ENCODE data around the gene PELO. TPM values are rescaled to one million over a fixed set of nuclear protein-coding genes. Genes with fewer than 3 reads are reported as not detected.

PELO gene
- total RNA-seq, 1 experiment from 2014 or later = 18.7 TPM

- no peak for TF ChIP-seq ARID4B (CRISPR knock-in tag; IDR thresholded peaks at IDR 0.05; ENCODE audit: borderline replicate concordance)
Observed at GRCh38 chr5:52831786-52832511, 44.2 kb downstream of the PELO start (continued).

DNA sequence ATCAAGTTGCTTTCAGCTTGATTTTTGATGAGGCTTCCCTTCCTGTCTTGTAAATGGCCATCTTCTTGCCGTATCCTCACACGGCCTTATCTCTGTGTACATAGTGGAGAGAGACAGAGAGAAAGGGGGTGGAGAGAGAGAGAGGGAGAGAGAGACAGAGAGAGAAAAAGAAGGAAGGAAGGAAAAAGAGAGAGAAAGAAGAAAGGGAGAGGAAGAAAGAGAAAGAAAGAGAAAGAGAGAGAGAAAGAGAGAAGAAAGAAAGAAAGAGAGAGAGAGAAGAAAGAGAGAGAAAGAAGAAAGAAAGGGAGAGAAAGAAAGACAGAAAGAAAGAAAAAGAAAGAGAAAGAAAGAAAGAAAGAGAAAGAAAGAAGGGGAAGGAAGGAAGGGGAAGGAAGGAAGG is 46.6 kb downstream of the PELO start:
- H3K9me3 Mint-ChIP-seq = no peaks in the 10 kb centered on the region
- ChIA-PET POLR2A (no interaction called here), CTCF (no interaction called here)
- no peak overlapping the region for H3K27ac Mint-ChIP-seq
- no peak overlapping the region for H3K4me3 Mint-ChIP-seq
- H3K27me3 Mint-ChIP-seq (ENCODE audit: low read depth) = no peaks in the 10 kb centered on the region
- TF ChIP-seq GRHL2 (CRISPR knock-in tag; IDR thresholded peaks at IDR 0.05; ENCODE audit: insufficient replicate concordance, severe bottlenecking) = no peak
- no peak for TF ChIP-seq ATF1 (CRISPR knock-in tag; IDR thresholded peaks at IDR 0.05)
- TF ChIP-seq, protein P1, sequence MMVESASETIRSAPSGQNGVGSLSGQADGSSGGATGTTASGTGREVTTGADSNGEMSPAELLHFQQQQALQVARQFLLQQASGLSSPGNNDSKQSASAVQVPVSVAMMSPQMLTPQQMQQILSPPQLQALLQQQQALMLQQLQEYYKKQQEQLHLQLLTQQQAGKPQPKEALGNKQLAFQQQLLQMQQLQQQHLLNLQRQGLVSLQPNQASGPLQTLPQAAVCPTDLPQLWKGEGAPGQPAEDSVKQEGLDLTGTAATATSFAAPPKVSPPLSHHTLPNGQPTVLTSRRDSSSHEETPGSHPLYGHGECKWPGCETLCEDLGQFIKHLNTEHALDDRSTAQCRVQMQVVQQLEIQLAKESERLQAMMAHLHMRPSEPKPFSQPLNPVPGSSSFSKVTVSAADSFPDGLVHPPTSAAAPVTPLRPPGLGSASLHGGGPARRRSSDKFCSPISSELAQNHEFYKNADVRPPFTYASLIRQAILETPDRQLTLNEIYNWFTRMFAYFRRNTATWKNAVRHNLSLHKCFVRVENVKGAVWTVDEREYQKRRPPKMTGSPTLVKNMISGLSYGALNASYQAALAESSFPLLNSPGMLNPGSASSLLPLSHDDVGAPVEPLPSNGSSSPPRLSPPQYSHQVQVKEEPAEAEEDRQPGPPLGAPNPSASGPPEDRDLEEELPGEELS (CRISPR knock-in tag; IDR thresholded peaks at IDR 0.05) = no peak
- TF ChIP-seq NR1H2 (CRISPR knock-in tag; IDR thresholded peaks at IDR 0.05) = no peak
- no peak for TF ChIP-seq RELA (CRISPR knock-in tag; IDR thresholded peaks at IDR 0.05; ENCODE audit: borderline replicate concordance)
- TF ChIP-seq ZNF512 (CRISPR knock-in tag; IDR thresholded peaks at IDR 0.05; ENCODE audit: borderline replicate concordance) = 0 out of 2 replicates have a peak, but pooled peaks have one; percentile 50
- no peaks in the 10 kb centered on the region for H3K36me3 Mint-ChIP-seq
- DNase-seq (ENCODE audit: low spot score) (no peak), ATAC-seq (no peak)
- H3K4me1 Mint-ChIP-seq = no peaks in the 10 kb centered on the region

DNA sequence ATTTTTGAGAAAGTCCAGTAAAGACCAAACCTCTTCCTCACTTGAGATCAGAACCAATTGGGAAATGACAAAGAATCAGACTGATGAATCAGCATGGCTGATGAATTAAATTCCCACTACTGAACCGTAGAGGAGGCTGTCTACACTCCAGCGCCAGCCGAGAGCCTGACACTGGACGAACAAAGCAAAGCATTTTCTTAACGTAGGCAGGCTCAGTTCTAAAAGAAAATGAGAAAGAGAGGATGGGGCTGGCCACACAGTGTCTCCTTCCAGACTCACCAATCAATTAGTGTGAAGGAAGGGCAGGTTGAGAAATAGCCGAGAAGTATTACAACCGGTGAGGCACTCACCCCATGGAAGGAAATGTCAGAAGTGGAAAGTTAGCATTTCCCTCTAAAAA is 49.4 kb downstream of the PELO start:
- no peak overlapping the region for H3K27ac Mint-ChIP-seq
- H3K9me3 Mint-ChIP-seq = no peaks in the 10 kb centered on the region
- H3K36me3 Mint-ChIP-seq = no peaks in the 10 kb centered on the region
- H3K4me1 Mint-ChIP-seq = no peaks in the 10 kb centered on the region
- TF ChIP-seq, protein P2, sequence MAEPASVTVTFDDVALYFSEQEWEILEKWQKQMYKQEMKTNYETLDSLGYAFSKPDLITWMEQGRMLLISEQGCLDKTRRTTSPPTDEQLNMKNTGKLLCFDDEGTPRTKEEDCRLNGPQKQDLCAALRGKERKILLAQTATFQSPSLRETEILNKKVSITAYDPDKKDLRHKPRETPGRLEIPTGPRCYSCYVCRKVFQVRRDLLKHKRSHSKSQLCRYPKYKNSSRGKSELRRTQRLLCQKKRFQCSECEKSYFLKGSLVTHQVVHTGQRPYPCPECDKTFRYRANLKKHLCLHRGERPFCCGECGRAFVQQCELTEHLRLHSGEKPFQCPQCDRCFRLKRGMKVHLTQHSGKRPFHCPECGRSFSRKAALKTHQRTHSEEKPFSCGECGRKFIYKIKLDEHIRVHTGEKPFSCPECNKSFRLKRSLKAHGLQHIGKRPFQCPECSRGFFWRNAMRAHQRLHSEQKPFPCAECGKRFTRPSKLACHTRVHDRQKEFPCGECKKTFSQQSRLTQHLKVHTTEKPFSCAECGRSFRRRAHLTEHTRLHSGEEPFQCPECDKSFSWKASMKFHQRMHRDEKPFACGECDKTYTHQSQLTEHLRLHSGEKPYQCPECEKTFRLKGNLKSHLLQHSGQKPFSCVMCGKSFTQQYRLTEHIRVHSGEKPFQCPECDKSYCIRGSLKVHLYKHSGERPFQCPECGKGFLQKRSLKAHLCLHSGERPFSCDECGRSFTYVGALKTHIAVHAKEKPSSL (CRISPR knock-in tag; conservative IDR thresholded peaks at IDR 0.05) = no peak
- TF ChIP-seq ZNF138 (CRISPR knock-in tag; conservative IDR thresholded peaks at IDR 0.05) = no peak
- TF ChIP-seq AFF4 (CRISPR knock-in tag; IDR thresholded peaks at IDR 0.05; ENCODE audit: borderline replicate concordance) = no peak
- no peak for TF ChIP-seq ZNF416 (CRISPR knock-in tag; IDR thresholded peaks at IDR 0.05)
- no peak for TF ChIP-seq SMAD4 (CRISPR knock-in tag; IDR thresholded peaks at IDR 0.05)
- TF ChIP-seq OVOL2 (CRISPR knock-in tag; IDR thresholded peaks at IDR 0.05; ENCODE audit: borderline replicate concordance) = no peak
- H3K4me3 Mint-ChIP-seq = no peak overlapping the region
- ATAC-seq (no peak), DNase-seq (ENCODE audit: low spot score) (no peak)
- POLR2A ChIA-PET = no interaction called here
- CTCF ChIA-PET = no interaction called here
- H3K27me3 Mint-ChIP-seq (ENCODE audit: low read depth) = no peaks in the 10 kb centered on the region
